WTC11 (cell line): ENCODE measurements around the gene ITGA2. TPM values are rescaled to one million over a fixed set of nuclear protein-coding genes. Genes with fewer than 3 reads are reported as not detected.
A peak's percentile ranks its signal among the peaks of the same experiment; 100 is the strongest.

Experiments used
- ATAC-seq: fragments of 200-7000 bp; cut with Tn5 transposase; 2 replicates; pipeline ENCODE4 v1.10.0; 2021; ENCODE audit warnings: mild to moderate bottlenecking, moderate library complexity
- CTCF ChIA-PET: fragments of 300-600 bp; sonication (Branson Sonifier 250); formaldehyde crosslinking; loops from one replicate; lab custom pipeline; 2021; ENCODE audit warnings: antibody characterized with exemption; lab: Charles Lee
- POLR2A ChIA-PET: fragments of 350-600 bp; sonication (Branson Sonifier 250); formaldehyde crosslinking; loops from one replicate; lab custom pipeline; 2021; ENCODE audit warnings: antibody characterized with exemption; lab: Charles Lee
- DNase-seq: peaks from one replicate; pipeline ENCODE4 v3.0.0; 2021; ENCODE audit warnings: low spot score
- H3K27ac Mint-ChIP-seq: 2 replicates; pipeline ENCODE4 v1.8.0; 2021; ENCODE audit warnings: mixed read lengths
- H3K27me3 Mint-ChIP-seq: 2 replicates; pipeline ENCODE4 v1.8.0; 2021; ENCODE audit warnings: low read depth, mild to moderate bottlenecking, moderate library complexity, mixed read lengths
- H3K36me3 Mint-ChIP-seq: 2 replicates; pipeline ENCODE4 v1.8.0; 2021; ENCODE audit warnings: mixed read lengths
- H3K4me1 Mint-ChIP-seq: 2 replicates; pipeline ENCODE4 v1.8.0; 2022; ENCODE audit warnings: mixed read lengths
- H3K4me3 Mint-ChIP-seq: 2 replicates; pipeline ENCODE4 v1.8.0; 2021; ENCODE audit warnings: mild to moderate bottlenecking, moderate library complexity, mixed read lengths
- H3K9me3 Mint-ChIP-seq: 2 replicates; pipeline ENCODE4 v1.8.0; 2021; ENCODE audit warnings: mixed read lengths
- ATF3 ChIP-seq: sonication (generic); formaldehyde crosslinking; conservative IDR thresholded peaks from 2 replicates; pipeline ENCODE4 v1.8.1; 2022; ENCODE audit warnings: mild to moderate bottlenecking, missing genetic modification reagents
- CTCF ChIP-seq: fragments of 200-600 bp; IDR thresholded peaks from 2 replicates; pipeline ENCODE4 v1.8.0; 2022; ENCODE audit warnings: antibody characterized with exemption
- E2F5 ChIP-seq: sonication (generic); formaldehyde crosslinking; IDR thresholded peaks from 2 replicates; pipeline ENCODE4 v1.8.1; 2022; ENCODE audit warnings: mild to moderate bottlenecking, moderate library complexity, missing genetic modification reagents
- ETV6 ChIP-seq: sonication (generic); formaldehyde crosslinking; IDR thresholded peaks from 2 replicates; pipeline ENCODE4 v1.8.1; 2022; ENCODE audit warnings: mild to moderate bottlenecking, missing genetic modification reagents
- IRF2 ChIP-seq: sonication (generic); formaldehyde crosslinking; IDR thresholded peaks from 2 replicates; pipeline ENCODE4 v1.8.0; 2022; ENCODE audit warnings: low read depth, missing genetic modification reagents, borderline replicate concordance
- MXD4 ChIP-seq: fragments of 250-450 bp; sonication (Bioruptor Pico); IDR thresholded peaks from 2 replicates; pipeline ENCODE4 v1.8.0; 2021; ENCODE audit warnings: mild to moderate bottlenecking, moderate library complexity, borderline replicate concordance
- NR3C1 ChIP-seq: sonication (generic); formaldehyde crosslinking; conservative IDR thresholded peaks from 2 replicates; pipeline ENCODE4 v1.8.1; 2023; ENCODE audit warnings: low read depth, mild to moderate bottlenecking, missing genetic modification reagents
- OVOL2 ChIP-seq: fragments of 250-450 bp; sonication (Bioruptor Pico); IDR thresholded peaks from 2 replicates; pipeline ENCODE4 v1.9.0; 2021; ENCODE audit warnings: mild to moderate bottlenecking, borderline replicate concordance
- RORB ChIP-seq: fragments of 250-450 bp; sonication (Bioruptor Pico); IDR thresholded peaks from 2 replicates; pipeline ENCODE4 v1.9.0; 2021; ENCODE audit warnings: mild to moderate bottlenecking
- SMAD4 ChIP-seq: sonication (generic); formaldehyde crosslinking; IDR thresholded peaks from 2 replicates; pipeline ENCODE4 v1.8.0; 2022; ENCODE audit warnings: mild to moderate bottlenecking, missing genetic modification reagents
- SOX15 ChIP-seq: fragments of 250-450 bp; sonication (Bioruptor Pico); IDR thresholded peaks from 2 replicates; pipeline ENCODE4 v1.9.0; 2021; ENCODE audit warnings: mild to moderate bottlenecking
- STAT6 ChIP-seq: sonication (generic); formaldehyde crosslinking; conservative IDR thresholded peaks from 2 replicates; pipeline ENCODE4 v1.8.1; 2023; ENCODE audit warnings: mild to moderate bottlenecking, low read depth, missing genetic modification reagents, moderate library complexity
- TCF7 ChIP-seq: sonication (generic); formaldehyde crosslinking; IDR thresholded peaks from 2 replicates; pipeline ENCODE4 v1.8.0; 2022; ENCODE audit warnings: mild to moderate bottlenecking, low read depth, missing genetic modification reagents, moderate library complexity
- ZBTB43 ChIP-seq: sonication (generic); formaldehyde crosslinking; IDR thresholded peaks from 2 replicates; pipeline ENCODE4 v1.8.1; 2023; ENCODE audit warnings: mild to moderate bottlenecking, missing genetic modification reagents
- ZMAT4 ChIP-seq: fragments of 250-450 bp; sonication (Bioruptor Pico); IDR thresholded peaks from 2 replicates; pipeline ENCODE4 v1.9.0; 2021; ENCODE audit warnings: mild to moderate bottlenecking
- ZNF121 ChIP-seq: sonication (generic); formaldehyde crosslinking; IDR thresholded peaks from 2 replicates; pipeline ENCODE4 v1.8.0; 2023; ENCODE audit warnings: missing genetic modification reagents
- ZNF219 ChIP-seq: sonication (generic); formaldehyde crosslinking; IDR thresholded peaks from 2 replicates; pipeline ENCODE4 v1.8.0; 2023; ENCODE audit warnings: missing genetic modification reagents, mild to moderate bottlenecking, borderline replicate concordance
- ZNF396 ChIP-seq: fragments of 250-450 bp; sonication (Bioruptor Pico); IDR thresholded peaks from 2 replicates; pipeline ENCODE4 v1.8.0; 2021; ENCODE audit warnings: mild to moderate bottlenecking, moderate library complexity, borderline replicate concordance
- ZNF512 ChIP-seq: sonication (generic); formaldehyde crosslinking; IDR thresholded peaks from 2 replicates; pipeline ENCODE4 v1.8.1; 2022; ENCODE audit warnings: missing genetic modification reagents, borderline replicate concordance
- total RNA-seq: library from RNA; stranded (reverse); gene quantifications from 3 replicates; pipeline ENCODE4 v1.2.3, GENCODE V29; 2021

Gene ITGA2
- total RNA-seq, 1 experiment from 2014 or later: 5.5 TPM

GRCh38 chr5:53010814-53011213 is 21.7 kb downstream of the ITGA2 start (continued):
- TF ChIP-seq RORB (no peak), ZNF512 (no peak), STAT6 (CRISPR knock-in tag) (no peak), SOX15 (CRISPR knock-in tag) (no peak), SMAD4 (no peak), IRF2 (CRISPR knock-in tag) (no peak)

- POLR2A ChIA-PET: no interaction called here
- H3K36me3 Mint-ChIP-seq: no peaks in the 10 kb centered on the region
- no peak overlapping the region for H3K4me3 Mint-ChIP-seq
- no peak overlapping the region for H3K27ac Mint-ChIP-seq
- H3K9me3 Mint-ChIP-seq: peaks cover 22% of the 10 kb centered on the region
- no peak for DNase-seq
- ATAC-seq: peak; percentile 52; the same call in 1 of the 2 replicates
- no peaks in the 10 kb centered on the region for H3K27me3 Mint-ChIP-seq
- TF ChIP-seq E2F5 (CRISPR knock-in tag) (no peak), ZNF396 (CRISPR knock-in tag) (no peak)
- CTCF ChIA-PET: no interaction called here
- H3K4me1 Mint-ChIP-seq: peaks cover 6% of the 10 kb centered on the region; the same call in 1 of the 2 replicates
Measured at GRCh38 chr5:53011233-53011632, 22.1 kb downstream of the ITGA2 start.

- ChIA-PET CTCF (no interaction called here), POLR2A (no interaction called here)
- H3K27me3 Mint-ChIP-seq: no peaks in the 10 kb centered on the region
- H3K27ac Mint-ChIP-seq: no peak overlapping the region
- no peak overlapping the region for H3K4me3 Mint-ChIP-seq
- H3K9me3 Mint-ChIP-seq: peaks cover 22% of the 10 kb centered on the region
- DNase-seq (no peak), ATAC-seq (no peak)
- no peak for TF ChIP-seq RORB
- no peak for TF ChIP-seq TCF7 (CRISPR knock-in tag)
- no peak for TF ChIP-seq ETV6 (CRISPR knock-in tag)
- no peak for TF ChIP-seq MXD4 (CRISPR knock-in tag)
- TF ChIP-seq CTCF: no peak
- TF ChIP-seq OVOL2 (CRISPR knock-in tag): no peak
- TF ChIP-seq ZNF219 (CRISPR knock-in tag): no peak
- TF ChIP-seq ATF3 (CRISPR knock-in tag): no peak
- TF ChIP-seq ZBTB43 (CRISPR knock-in tag): no peak
- no peak for TF ChIP-seq ZNF121 (CRISPR knock-in tag)
- no peak for TF ChIP-seq NR3C1
- no peak for TF ChIP-seq ZMAT4
- H3K36me3 Mint-ChIP-seq: no peaks in the 10 kb centered on the region
- H3K4me1 Mint-ChIP-seq: peaks cover 2% of the 10 kb centered on the region; the same call in 1 of the 2 replicates
Measured at GRCh38 chr5:53013857-53014256, 24.7 kb downstream of the ITGA2 start.
